Transverse colon (tissue), 4 donors: ENCODE measurements around the gene SLC25A13. TPM values are rescaled to one million over a fixed set of nuclear protein-coding genes. Genes with fewer than 3 reads are reported as not detected.

Experiments
- DNase-seq: peaks from one replicate; pipeline ENCODE4 v3.0.0-alpha.2; 2019
- H3K27ac ChIP-seq, 4 donors: fragments of 200-600 bp; sonication (generic); 2 replicates each; pipeline ENCODE4 v1.5.1; 2016 to 2018; ENCODE audit warnings: inconsistent platforms in 4 of 4
- H3K27me3 ChIP-seq: fragments of 200-600 bp; sonication (generic); 2 replicates; pipeline ENCODE4 v1.5.1; 2017; ENCODE audit warnings: inconsistent platforms
- H3K36me3 ChIP-seq, 4 donors: fragments of 200-600 bp; sonication (generic); 2 replicates each; pipeline ENCODE4 v1.5.1; 2017 to 2019; ENCODE audit warnings: inconsistent platforms in 4 of 4
- H3K4me1 ChIP-seq, 4 donors: fragments of 200-600 bp; sonication (generic); 2 replicates each; pipeline ENCODE4 v1.5.1; 2017 to 2020; ENCODE audit warnings: inconsistent platforms in 4 of 4
- H3K4me3 ChIP-seq, 4 donors: fragments of 200-600 bp; sonication (generic); 1 replicate in 1 of 4; 2 replicates in 3 of 4; pipeline versions ENCODE4 v1.5.1 to v1.6.1; 2017 to 2019; ENCODE audit warnings: inconsistent platforms in 4 of 4
- H3K9me3 ChIP-seq, 2 donors: fragments of 200-600 bp; sonication (generic); 2 replicates each; pipeline ENCODE4 v1.5.1; 2017 to 2019; ENCODE audit warnings: inconsistent platforms in 2 of 2
- CTCF ChIP-seq, 5 experiments: fragments of 200-600 bp in 3 of 5; fragments of 450-650 bp in 2 of 5; sonication (generic) in 3 of 5; IDR thresholded peaks; 1 replicate in 2 of 5; 2 replicates in 3 of 5; pipeline ENCODE4 v1.5.1; 2016 to 2017; ENCODE audit warnings: antibody characterized with exemption in 5 of 5, inconsistent platforms in 3 of 5, mild to moderate bottlenecking in 2 of 5, moderate library complexity in 1 of 5
- EP300 ChIP-seq: sonication (generic); formaldehyde crosslinking; IDR thresholded peaks from one replicate; pipeline ENCODE4 v1.6.1; 2017; ENCODE audit warnings: antibody characterized with exemption, low read depth
- POLR2A ChIP-seq: fragments of 450-650 bp; IDR thresholded peaks from one replicate; pipeline ENCODE4 v1.6.1; 2016; ENCODE audit warnings: antibody characterized with exemption, mild to moderate bottlenecking, moderate library complexity
- POLR2AphosphoS5 ChIP-seq, 3 donors: sonication (generic); formaldehyde crosslinking; IDR thresholded peaks; one replicate each; pipeline ENCODE4 v1.6.1; 2016; ENCODE audit warnings: antibody characterized with exemption in 3 of 3
- WGBS, 2 donors: methylation state at CpG; one replicate each; pipeline ENCODE4 v1.1.5; 2018; ENCODE audit warnings: low coverage in 1 of 2; 5-methylcytosine and 5-hydroxymethylcytosine counted together
- in situ Hi-C, 4 donors: fragments of 200-750 bp; cut with MboI; loops; one replicate each; pipeline versions ENCODE4 v1.15.0 to v1.15.1; 2017; ENCODE audit warnings: low sequenced_read_pairs in 3 of 4, low pct_ligation_motif_present in 1 of 4, low pct_unique_long_range_greater_than_20kb in 1 of 4
- intact Hi-C: fragments of 100-400 bp; cut with DNase I; formaldehyde crosslinking; loops from one replicate; pipeline ENCODE4 v1.15.1; 2023; ENCODE audit warnings: low total_unique reads
- total RNA-seq, 4 donors: library from RNA; depleted of rRNA; stranded (reverse); fragments of >200 nt; gene quantifications; one replicate each; pipeline ENCODE4 v1.1.0, GENCODE V29; 2016

SLC25A13 gene
- total RNA-seq, 4 donors from 2014 or later = 7.8 to 68.9 (median 59.6) TPM

DNA sequence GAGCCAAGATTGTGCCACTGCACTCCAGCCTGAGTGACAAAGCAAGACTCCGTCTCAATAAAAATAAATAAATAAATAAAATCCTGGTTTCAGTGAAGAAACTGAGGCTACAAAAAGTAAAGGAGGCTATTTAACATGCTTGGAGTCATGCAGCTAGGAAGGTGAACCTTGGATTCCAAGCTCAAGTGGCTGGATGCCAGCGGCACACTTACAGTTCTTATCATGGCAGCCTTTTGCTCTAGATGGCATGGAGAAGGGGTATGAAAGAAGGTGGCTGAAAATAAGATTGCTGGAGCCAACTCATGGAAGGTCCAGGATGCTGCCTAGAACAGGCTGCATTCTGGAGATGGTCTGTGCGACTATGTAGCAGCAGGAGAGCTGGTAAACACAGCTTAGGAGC is 170.0 kb downstream of the SLC25A13 start:
- no peaks in the 10 kb centered on the region for H3K4me1 ChIP-seq
- 97 to 100% methylated on average over 2 to 3 of the region's 3 CpGs for WGBS, 2 donors
- no peak overlapping the region for H3K27ac ChIP-seq
- H3K9me3 ChIP-seq = no peaks in the 10 kb centered on the region
- intact Hi-C loops (no loop called here), in situ Hi-C loops (loop anchor here in 1 of 4 donors (25.0 kb wide), 1 partner anchor 90 kb away; no protein-coding TSS in a partner anchor)
- TF ChIP-seq EP300 (no peak), CTCF (IDR thresholded peaks at IDR 0.05) (no peak), POLR2AphosphoS5 (IDR thresholded peaks at IDR 0.05) (no peak), POLR2A (no peak)
- no peak for DNase-seq
- peaks cover 0 to 1% (median 0%) of the 10 kb centered on the region in 4 donors for H3K36me3 ChIP-seq
- H3K4me3 ChIP-seq = no peak overlapping the region
- no peaks in the 10 kb centered on the region for H3K27me3 ChIP-seq

- no peak overlapping the region for H3K4me3 ChIP-seq
- H3K4me1 ChIP-seq = no peaks in the 10 kb centered on the region
- no peaks in the 10 kb centered on the region for H3K9me3 ChIP-seq
- intact Hi-C loops (no loop called here), in situ Hi-C loops (no loop called here)
- DNase-seq = no peak
- no peaks in the 10 kb centered on the region for H3K27me3 ChIP-seq
- WGBS, 2 donors = 68 to 88% methylated on average over 1 of the region's 1 CpG
- H3K36me3 ChIP-seq = peaks cover 0 to 22% (median 7%) of the 10 kb centered on the region in 4 donors
- TF ChIP-seq POLR2AphosphoS5 (IDR thresholded peaks at IDR 0.05) (no peak), EP300 (no peak), CTCF (IDR thresholded peaks at IDR 0.05) (no peak), POLR2A (no peak)
- no peak overlapping the region for H3K27ac ChIP-seq
Measured at GRCh38 chr7:96144260-96144526, 177.7 kb downstream of the SLC25A13 start.

- Histone ChIP-seq H3K4me1 (no peaks in the 10 kb centered on the region), H3K36me3 (peaks cover 0 to 22% (median 7%) of the 10 kb centered on the region in 4 donors), H3K27ac (no peak overlapping the region), H3K9me3 (no peaks in the 10 kb centered on the region), H3K4me3 (no peak overlapping the region), H3K27me3 (no peaks in the 10 kb centered on the region)
- in situ Hi-C loops = no loop called here
- no peak for DNase-seq
- intact Hi-C loops = no loop called here
- TF ChIP-seq EP300 (no peak), POLR2AphosphoS5 (IDR thresholded peaks at IDR 0.05) (no peak), CTCF (IDR thresholded peaks at IDR 0.05) (no peak), POLR2A (no peak)
- 100% methylated on average over 1 of the region's 1 CpG for WGBS, 2 donors
Measured at GRCh38 chr7:96143495-96144259, 178.2 kb downstream of the SLC25A13 start.

- 93% methylated on average over 5 of the region's 5 CpGs; no CpG with 5 or more reads in 1 of the 2 donors for WGBS, 2 donors
- DNase-seq = no peak
- in situ Hi-C loops = no loop called here
Measured at GRCh38 chr7:96136600-96137239, 185.2 kb downstream of the SLC25A13 start.

More at GRCh38 chr7:96136600-96137239, 185.2 kb downstream of the SLC25A13 start:
- intact Hi-C loops = no loop called here
- no peaks in the 10 kb centered on the region for H3K27me3 ChIP-seq
- H3K4me1 ChIP-seq = no peaks in the 10 kb centered on the region
- no peaks in the 10 kb centered on the region for H3K9me3 ChIP-seq
- H3K27ac ChIP-seq = no peak overlapping the region
- H3K4me3 ChIP-seq = no peak overlapping the region
- H3K36me3 ChIP-seq = peaks cover 0 to 4% (median 0%) of the 10 kb centered on the region in 4 donors
- TF ChIP-seq CTCF (IDR thresholded peaks at IDR 0.05) = no peak
- TF ChIP-seq POLR2AphosphoS5 (IDR thresholded peaks at IDR 0.05) = no peak
- TF ChIP-seq EP300 = no peak
- no peak for TF ChIP-seq POLR2A
